HEK293 (cell line): ENCODE data around the gene LSM5.

ENCODE experiments used
- CTCF ChIA-PET: fragments of 350-600 bp; formaldehyde crosslinking; extraction: SDS; loops from one replicate; lab custom pipeline; 2021; ENCODE audit warnings: antibody characterized with exemption; lab: Yijun Ruan, JAX
- POLR2A ChIA-PET: fragments of 300-600 bp; formaldehyde crosslinking; extraction: SDS; loops from one replicate; lab custom pipeline; 2020; ENCODE audit warnings: antibody characterized with exemption, inconsistent platforms; lab: Yijun Ruan, JAX
- H3K27ac ChIP-seq: fragments of 200-500 bp; sonication (Bioruptor generic); 2 replicates; pipeline ENCODE4 v1.5.1; 2014; ENCODE audit warnings: low read depth, low read length, control low read depth, inconsistent platforms; ENCODE audit errors: extremely low read depth
- H3K36me3 ChIP-seq, 2 experiments: fragments of 200-500 bp in 1 of 2; sonication (Bioruptor generic) in 1 of 2; 1 replicate in 1 of 2; 2 replicates in 1 of 2; pipeline ENCODE4 v1.5.1; 2014 to 2017; ENCODE audit warnings: inconsistent platforms in 2 of 2, low read length in 2 of 2; ENCODE audit not compliant: control insufficient read depth in 2 of 2, insufficient read depth in 1 of 2
- H3K4me1 ChIP-seq: fragments of 200-500 bp; sonication (Bioruptor generic); 2 replicates; pipeline ENCODE4 v1.5.1; 2014; ENCODE audit warnings: mild to moderate bottlenecking, low read length, inconsistent platforms; ENCODE audit not compliant: control insufficient read depth, insufficient read depth
- H3K4me3 ChIP-seq: 2 replicates; pipeline ENCODE4 v1.5.1; 2011; ENCODE audit warnings: low read depth, mild to moderate bottlenecking, control low read depth, low read length, moderate library complexity
- H3K9me3 ChIP-seq: fragments of 200-500 bp; sonication (Bioruptor generic); 2 replicates; pipeline ENCODE4 v1.5.1; 2014; ENCODE audit warnings: low read depth, low read length, inconsistent platforms; ENCODE audit not compliant: control insufficient read depth, insufficient read depth
- KLF16 ChIP-seq: fragments of 450-650 bp; formaldehyde crosslinking; IDR thresholded peaks from 2 replicates; pipeline ENCODE4 v1.5.1; 2017; ENCODE audit warnings: missing biosample characterization, missing genetic modification characterization
- SALL2 ChIP-seq: fragments of 450-650 bp; formaldehyde crosslinking; IDR thresholded peaks from 2 replicates; pipeline ENCODE4 v1.5.0; 2017; ENCODE audit warnings: missing biosample characterization, mild to moderate bottlenecking, missing genetic modification characterization, borderline replicate concordance
- ZBTB21 ChIP-seq: fragments of 450-650 bp; formaldehyde crosslinking; IDR thresholded peaks from 2 replicates; pipeline ENCODE4 v1.5.1; 2017; ENCODE audit warnings: missing biosample characterization, missing genetic modification characterization
- ZBTB44 ChIP-seq: fragments of 450-650 bp; IDR thresholded peaks from 2 replicates; pipeline ENCODE4 v1.5.1; 2018; ENCODE audit warnings: missing biosample characterization, mild to moderate bottlenecking, missing genetic modification characterization
- ZBTB7A ChIP-seq: fragments of 450-650 bp; formaldehyde crosslinking; IDR thresholded peaks from 2 replicates; pipeline ENCODE4 v1.5.1; 2016; ENCODE audit warnings: low read depth, missing biosample characterization, missing genetic modification characterization
- ZFP3 ChIP-seq: fragments of 450-650 bp; formaldehyde crosslinking; IDR thresholded peaks from 2 replicates; pipeline ENCODE4 v1.5.1; 2016; ENCODE audit warnings: low read depth, missing biosample characterization, missing genetic modification characterization
- ZNF133 ChIP-seq: fragments of 450-650 bp; formaldehyde crosslinking; IDR thresholded peaks from 2 replicates; pipeline ENCODE4 v1.5.1; 2016; ENCODE audit warnings: missing biosample characterization, missing genetic modification characterization
- ZNF302 ChIP-seq: fragments of 450-650 bp; formaldehyde crosslinking; IDR thresholded peaks from 2 replicates; pipeline ENCODE4 v1.5.1; 2016; ENCODE audit warnings: missing biosample characterization, missing genetic modification characterization, low read depth
- ZNF324 ChIP-seq: fragments of 450-650 bp; formaldehyde crosslinking; IDR thresholded peaks from 2 replicates; pipeline ENCODE4 v1.5.1; 2016; ENCODE audit warnings: missing biosample characterization, missing genetic modification characterization
- ZNF341 ChIP-seq: fragments of 450-650 bp; formaldehyde crosslinking; IDR thresholded peaks from 2 replicates; pipeline ENCODE4; 2016; ENCODE audit warnings: low read depth, missing biosample characterization, missing genetic modification characterization
- ZNF645 ChIP-seq: fragments of 450-650 bp; formaldehyde crosslinking; IDR thresholded peaks from 2 replicates; pipeline ENCODE4; 2016; ENCODE audit warnings: missing biosample characterization, missing genetic modification characterization
- ZNF664 ChIP-seq: fragments of 450-650 bp; formaldehyde crosslinking; IDR thresholded peaks from 2 replicates; pipeline ENCODE4 v1.5.1; 2016; ENCODE audit warnings: missing biosample characterization, missing genetic modification characterization
- ZNF677 ChIP-seq: fragments of 450-650 bp; IDR thresholded peaks from 2 replicates; pipeline ENCODE4 v1.5.0; 2018; ENCODE audit warnings: missing biosample characterization, mild to moderate bottlenecking, missing genetic modification characterization, moderate library complexity
- ZSCAN23 ChIP-seq: fragments of 450-650 bp; formaldehyde crosslinking; IDR thresholded peaks from 2 replicates; pipeline ENCODE4 v1.5.1; 2016; ENCODE audit warnings: missing biosample characterization, missing genetic modification characterization
- TF ChIP-seq, protein P1 (sequence below): fragments of 450-650 bp; formaldehyde crosslinking; optimal IDR thresholded peaks from 2 replicates; pipeline ENCODE3; 2016; ENCODE audit warnings: missing biosample characterization, mild to moderate bottlenecking, missing genetic modification characterization
- TF ChIP-seq, protein P2 (sequence below): fragments of 450-650 bp; formaldehyde crosslinking; IDR thresholded peaks from 2 replicates; pipeline ENCODE4 v1.5.1; 2016; ENCODE audit warnings: missing biosample characterization, missing genetic modification characterization, borderline replicate concordance
- TF ChIP-seq, protein P3 (sequence below): fragments of 450-650 bp; formaldehyde crosslinking; IDR thresholded peaks from 2 replicates; pipeline ENCODE4 v1.5.1; 2017; ENCODE audit warnings: missing biosample characterization, missing genetic modification characterization

The LSM5 gene

GRCh38 chr7:32461484-32461883 lies 28.7 kb downstream of the LSM5 start:
- Histone ChIP-seq H3K4me1 (0 out of 2 replicates have a peak, but pooled peaks cover 3% of the 10 kb centered on the region), H3K4me3 (no peak overlapping the region), H3K9me3 (no peaks in the 10 kb centered on the region), H3K36me3 (no peaks in the 10 kb centered on the region), H3K27ac (no peak overlapping the region)
- CTCF ChIA-PET = no interaction called here
- TF ChIP-seq ZBTB7A (tag by site-specific recombination) (no peak), ZNF324 (tag by site-specific recombination) (no peak)
- POLR2A ChIA-PET = interaction anchor here (0.5 kb wide), 1 partner anchor 193 kb away, joined by 3 read pairs; no protein-coding TSS in a partner anchor

DNA sequence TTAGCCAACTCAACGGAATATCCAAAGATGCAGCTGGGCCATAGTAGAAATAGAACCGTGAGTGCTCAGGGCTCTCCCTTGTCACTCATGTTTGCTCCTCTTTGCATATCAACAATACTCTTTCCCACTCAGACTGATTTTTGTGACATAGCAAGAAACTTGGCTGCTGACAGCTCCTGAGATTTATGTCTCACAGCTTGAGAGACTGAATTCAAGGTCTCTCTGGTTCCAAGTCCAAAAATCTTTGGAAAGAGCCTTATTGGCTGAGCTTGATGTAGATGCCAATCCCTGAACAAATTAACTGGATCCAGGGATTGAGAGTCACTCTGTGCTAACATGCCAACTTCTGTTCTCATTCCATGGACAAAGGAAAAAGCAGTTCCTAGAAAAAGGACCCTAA lies 30.4 kb downstream of the LSM5 start:
- no peak overlapping the region for H3K4me3 ChIP-seq
- H3K4me1 ChIP-seq = 0 out of 2 replicates have a peak, but pooled peaks cover 3% of the 10 kb centered on the region
- no peaks in the 10 kb centered on the region for H3K36me3 ChIP-seq
- H3K27ac ChIP-seq = no peak overlapping the region
- ChIA-PET POLR2A (no interaction called here), CTCF (interaction anchor here (1.5 kb wide), 1 partner anchor 20 kb away, joined by 4 read pairs; no protein-coding TSS in a partner anchor)
- no peaks in the 10 kb centered on the region for H3K9me3 ChIP-seq
- TF ChIP-seq ZFP3 (no peak), KLF16 (tag by site-specific recombination) (no peak), ZBTB44 (tag by site-specific recombination) (no peak), ZBTB21 (tag by site-specific recombination) (no peak), ZNF664 (tag by site-specific recombination) (no peak), ZNF302 (tag by site-specific recombination) (no peak), ZNF341 (tag by site-specific recombination) (no peak), ZNF645 (no peak), ZNF133 (tag by site-specific recombination) (no peak)
- TF ChIP-seq, protein P1, sequence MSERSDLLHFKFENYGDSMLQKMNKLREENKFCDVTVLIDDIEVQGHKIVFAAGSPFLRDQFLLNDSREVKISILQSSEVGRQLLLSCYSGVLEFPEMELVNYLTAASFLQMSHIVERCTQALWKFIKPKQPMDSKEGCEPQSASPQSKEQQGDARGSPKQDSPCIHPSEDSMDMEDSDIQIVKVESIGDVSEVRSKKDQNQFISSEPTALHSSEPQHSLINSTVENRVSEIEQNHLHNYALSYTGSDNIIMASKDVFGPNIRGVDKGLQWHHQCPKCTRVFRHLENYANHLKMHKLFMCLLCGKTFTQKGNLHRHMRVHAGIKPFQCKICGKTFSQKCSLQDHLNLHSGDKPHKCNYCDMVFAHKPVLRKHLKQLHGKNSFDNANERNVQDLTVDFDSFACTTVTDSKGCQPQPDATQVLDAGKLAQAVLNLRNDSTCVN (tag by site-specific recombination) = no peak

DNA sequence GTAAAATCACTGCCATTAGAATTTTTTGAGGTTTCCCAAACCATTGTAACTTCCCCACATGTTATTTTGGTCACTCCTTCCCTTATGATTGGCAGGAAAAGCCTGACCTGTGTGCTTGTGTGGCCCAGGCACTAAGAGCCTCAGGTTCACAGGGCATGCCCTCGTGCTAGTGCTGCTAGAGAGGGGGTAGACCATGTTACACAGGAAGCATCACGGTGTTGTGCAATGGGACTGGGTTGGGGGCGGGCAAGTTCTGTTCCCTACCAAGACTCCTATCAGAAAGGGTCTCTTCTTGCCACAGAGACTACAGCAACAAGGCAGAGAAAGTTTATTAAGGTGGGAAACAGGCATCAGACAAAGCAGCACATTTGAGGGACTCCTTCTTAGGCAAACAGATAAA lies 32.2 kb downstream of the LSM5 start:
- no peak overlapping the region for H3K27ac ChIP-seq
- TF ChIP-seq, protein P2, sequence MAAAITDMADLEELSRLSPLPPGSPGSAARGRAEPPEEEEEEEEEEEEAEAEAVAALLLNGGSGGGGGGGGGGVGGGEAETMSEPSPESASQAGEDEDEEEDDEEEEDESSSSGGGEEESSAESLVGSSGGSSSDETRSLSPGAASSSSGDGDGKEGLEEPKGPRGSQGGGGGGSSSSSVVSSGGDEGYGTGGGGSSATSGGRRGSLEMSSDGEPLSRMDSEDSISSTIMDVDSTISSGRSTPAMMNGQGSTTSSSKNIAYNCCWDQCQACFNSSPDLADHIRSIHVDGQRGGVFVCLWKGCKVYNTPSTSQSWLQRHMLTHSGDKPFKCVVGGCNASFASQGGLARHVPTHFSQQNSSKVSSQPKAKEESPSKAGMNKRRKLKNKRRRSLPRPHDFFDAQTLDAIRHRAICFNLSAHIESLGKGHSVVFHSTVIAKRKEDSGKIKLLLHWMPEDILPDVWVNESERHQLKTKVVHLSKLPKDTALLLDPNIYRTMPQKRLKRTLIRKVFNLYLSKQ (tag by site-specific recombination) = no peak
- TF ChIP-seq, protein P3, sequence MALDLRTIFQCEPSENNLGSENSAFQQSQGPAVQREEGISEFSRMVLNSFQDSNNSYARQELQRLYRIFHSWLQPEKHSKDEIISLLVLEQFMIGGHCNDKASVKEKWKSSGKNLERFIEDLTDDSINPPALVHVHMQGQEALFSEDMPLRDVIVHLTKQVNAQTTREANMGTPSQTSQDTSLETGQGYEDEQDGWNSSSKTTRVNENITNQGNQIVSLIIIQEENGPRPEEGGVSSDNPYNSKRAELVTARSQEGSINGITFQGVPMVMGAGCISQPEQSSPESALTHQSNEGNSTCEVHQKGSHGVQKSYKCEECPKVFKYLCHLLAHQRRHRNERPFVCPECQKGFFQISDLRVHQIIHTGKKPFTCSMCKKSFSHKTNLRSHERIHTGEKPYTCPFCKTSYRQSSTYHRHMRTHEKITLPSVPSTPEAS (tag by site-specific recombination) = no peak
- TF ChIP-seq ZSCAN23 (no peak), ZNF677 (tag by site-specific recombination) (no peak), SALL2 (no peak)
- TF ChIP-seq, all 188 proteins: peak for 0
- Histone ChIP-seq H3K4me1 (0 out of 2 replicates have a peak, but pooled peaks cover 3% of the 10 kb centered on the region), H3K9me3 (no peaks in the 10 kb centered on the region), H3K36me3 (no peaks in the 10 kb centered on the region), H3K4me3 (no peak overlapping the region)
- ChIA-PET POLR2A (no interaction called here), CTCF (no interaction called here)
